WTC11 (cell line): ENCODE results near the gene FAM217B. TPM values are rescaled to one million over a fixed set of nuclear protein-coding genes. Genes with fewer than 3 reads are reported as not detected.
A peak's percentile ranks its signal among the peaks of the same experiment; 100 is the strongest.

Experiments
- CBFB ChIP-seq: sonication (generic); formaldehyde crosslinking; IDR thresholded peaks from 2 replicates; pipeline ENCODE4 v1.8.1; 2022; ENCODE audit warnings: mild to moderate bottlenecking, low read depth, missing genetic modification reagents
- CREB1 ChIP-seq: sonication (generic); formaldehyde crosslinking; IDR thresholded peaks from 2 replicates; pipeline ENCODE4 v1.8.0; 2023; ENCODE audit warnings: mild to moderate bottlenecking, missing genetic modification reagents
- JAZF1 ChIP-seq: fragments of 250-450 bp; sonication (Bioruptor Pico); IDR thresholded peaks from 2 replicates; pipeline ENCODE4 v1.9.0; 2021; ENCODE audit warnings: moderate library complexity, mild to moderate bottlenecking, inconsistent platforms
- JUN ChIP-seq: sonication (generic); formaldehyde crosslinking; IDR thresholded peaks from 2 replicates; pipeline ENCODE4 v1.8.0; 2023; ENCODE audit warnings: mild to moderate bottlenecking, missing genetic modification reagents
- MXD4 ChIP-seq: fragments of 250-450 bp; sonication (Bioruptor Pico); IDR thresholded peaks from 2 replicates; pipeline ENCODE4 v1.8.0; 2021; ENCODE audit warnings: mild to moderate bottlenecking, moderate library complexity, borderline replicate concordance
- PRRX2 ChIP-seq: fragments of 250-450 bp; sonication (Bioruptor Pico); IDR thresholded peaks from 2 replicates; pipeline ENCODE4 v1.8.0; 2021; ENCODE audit warnings: mild to moderate bottlenecking
- RELA ChIP-seq: sonication (generic); formaldehyde crosslinking; IDR thresholded peaks from 2 replicates; pipeline ENCODE4 v1.8.1; 2022; ENCODE audit warnings: missing genetic modification reagents, mild to moderate bottlenecking, borderline replicate concordance
- SMAD3 ChIP-seq: sonication (generic); formaldehyde crosslinking; IDR thresholded peaks from 2 replicates; pipeline ENCODE4 v1.8.0; 2022; ENCODE audit warnings: missing genetic modification reagents, mild to moderate bottlenecking, borderline replicate concordance
- TEAD4 ChIP-seq: sonication (generic); formaldehyde crosslinking; IDR thresholded peaks from 2 replicates; pipeline ENCODE4 v1.8.0; 2022; ENCODE audit warnings: mild to moderate bottlenecking, missing genetic modification reagents
- ZBTB21 ChIP-seq: sonication (generic); formaldehyde crosslinking; IDR thresholded peaks from 2 replicates; pipeline ENCODE4 v1.8.1; 2023; ENCODE audit warnings: mild to moderate bottlenecking, missing genetic modification reagents, borderline replicate concordance
- ZNF121 ChIP-seq: sonication (generic); formaldehyde crosslinking; IDR thresholded peaks from 2 replicates; pipeline ENCODE4 v1.8.0; 2023; ENCODE audit warnings: missing genetic modification reagents
- ZNF138 ChIP-seq: sonication (generic); formaldehyde crosslinking; conservative IDR thresholded peaks from 2 replicates; pipeline ENCODE4 v1.8.1; 2022; ENCODE audit warnings: mild to moderate bottlenecking, moderate library complexity, missing genetic modification reagents
- ZNF232 ChIP-seq: sonication (generic); formaldehyde crosslinking; IDR thresholded peaks from 2 replicates; pipeline ENCODE4 v1.8.0; 2022; ENCODE audit warnings: mild to moderate bottlenecking, missing genetic modification reagents
- ZNF263 ChIP-seq: sonication (generic); formaldehyde crosslinking; IDR thresholded peaks from 2 replicates; pipeline ENCODE4 v1.8.1; 2022; ENCODE audit warnings: low read depth, mild to moderate bottlenecking, moderate library complexity, missing genetic modification reagents
- ZNF671 ChIP-seq: fragments of 250-450 bp; sonication (Bioruptor Pico); IDR thresholded peaks from 2 replicates; pipeline ENCODE4 v1.8.0; 2021; ENCODE audit warnings: mild to moderate bottlenecking
- total RNA-seq: library from RNA; stranded (reverse); gene quantifications from 3 replicates; pipeline ENCODE4 v1.2.3, GENCODE V29; 2021
- TF ChIP-seq, protein P1 (sequence below): sonication (generic); formaldehyde crosslinking; IDR thresholded peaks from 2 replicates; pipeline ENCODE4 v1.8.1; 2022; ENCODE audit warnings: missing genetic modification reagents, borderline replicate concordance
- TF ChIP-seq, protein P2 (sequence below): sonication (generic); formaldehyde crosslinking; conservative IDR thresholded peaks from 2 replicates; pipeline ENCODE4 v1.8.1; 2022; ENCODE audit warnings: mild to moderate bottlenecking, missing genetic modification reagents
- TF ChIP-seq, protein P3 (sequence below): sonication (generic); formaldehyde crosslinking; conservative IDR thresholded peaks from 2 replicates; pipeline ENCODE4 v1.8.1; 2023; ENCODE audit warnings: mild to moderate bottlenecking, low read depth, missing genetic modification reagents, moderate library complexity
- TF ChIP-seq, protein P4 (sequence below): sonication (generic); formaldehyde crosslinking; IDR thresholded peaks from 2 replicates; pipeline ENCODE4 v1.8.1; 2022; ENCODE audit warnings: mild to moderate bottlenecking, moderate library complexity, missing genetic modification reagents
- TF ChIP-seq, protein P5 (sequence below): fragments of 200-600 bp; IDR thresholded peaks from 2 replicates; pipeline ENCODE4 v1.8.0; 2022; ENCODE audit warnings: antibody characterized with exemption
- TF ChIP-seq, protein P6 (sequence below): fragments of 250-450 bp; sonication (Bioruptor Pico); conservative IDR thresholded peaks from 2 replicates; pipeline ENCODE4 v1.9.0; 2021; ENCODE audit warnings: mild to moderate bottlenecking
- TF ChIP-seq, protein P7 (sequence below): sonication (generic); formaldehyde crosslinking; IDR thresholded peaks from 2 replicates; pipeline ENCODE4 v1.8.0; 2022; ENCODE audit warnings: mild to moderate bottlenecking, missing genetic modification reagents
- TF ChIP-seq, protein P8 (sequence below): fragments of 250-450 bp; sonication (Bioruptor Pico); IDR thresholded peaks from 2 replicates; pipeline ENCODE4 v1.8.0; 2021; ENCODE audit warnings: mild to moderate bottlenecking
- TF ChIP-seq, protein P9 (sequence below): fragments of 250-450 bp; sonication (Bioruptor Pico); IDR thresholded peaks from 2 replicates; pipeline ENCODE4 v2.1.2; 2022; ENCODE audit warnings: mild to moderate bottlenecking, moderate library complexity

The FAM217B gene
- total RNA-seq, 1 experiment from 2014 or later = 14.8 TPM

DNA sequence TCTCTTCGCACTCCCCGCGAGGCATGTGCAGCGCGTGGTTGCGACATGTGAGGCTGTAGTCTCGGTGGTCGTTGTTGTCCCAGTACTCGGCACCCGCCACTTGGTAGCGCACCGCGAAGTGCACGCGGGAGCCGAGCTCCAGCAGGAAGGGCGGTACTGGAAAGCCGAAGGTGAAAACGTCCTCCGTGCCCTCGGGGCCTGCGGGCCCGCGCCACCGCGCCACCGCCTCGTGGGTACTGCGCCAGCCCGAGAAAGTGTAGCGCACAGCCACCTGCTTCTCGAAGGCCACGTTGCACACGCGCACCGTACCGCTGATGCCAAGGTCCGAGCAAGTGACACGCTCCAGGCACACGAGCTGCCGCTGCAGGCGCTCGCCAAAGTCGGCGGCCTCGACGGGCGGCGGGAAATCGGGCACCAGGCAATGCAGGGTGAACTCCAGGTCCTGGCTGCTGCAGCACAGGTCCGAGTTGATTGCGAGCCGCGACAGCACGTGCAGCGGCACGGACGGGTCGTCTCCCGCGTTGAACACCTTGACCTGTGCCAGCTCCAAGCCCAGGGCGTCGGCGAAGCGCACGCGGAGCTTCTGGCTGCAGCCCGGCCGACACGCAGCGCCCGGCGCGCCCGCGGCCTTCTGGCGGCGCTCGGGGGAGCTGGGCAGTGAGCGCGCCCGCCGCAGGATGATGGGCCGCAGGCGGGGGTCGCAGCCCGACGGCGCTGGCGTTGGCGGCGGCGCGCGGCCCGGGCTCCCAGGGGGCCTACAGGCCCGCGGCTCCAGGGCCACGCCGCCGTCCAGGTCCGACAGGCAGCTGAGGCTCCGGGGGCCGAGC, 924 bp upstream of the FAM217B start (continued):
- TF ChIP-seq, protein P1, sequence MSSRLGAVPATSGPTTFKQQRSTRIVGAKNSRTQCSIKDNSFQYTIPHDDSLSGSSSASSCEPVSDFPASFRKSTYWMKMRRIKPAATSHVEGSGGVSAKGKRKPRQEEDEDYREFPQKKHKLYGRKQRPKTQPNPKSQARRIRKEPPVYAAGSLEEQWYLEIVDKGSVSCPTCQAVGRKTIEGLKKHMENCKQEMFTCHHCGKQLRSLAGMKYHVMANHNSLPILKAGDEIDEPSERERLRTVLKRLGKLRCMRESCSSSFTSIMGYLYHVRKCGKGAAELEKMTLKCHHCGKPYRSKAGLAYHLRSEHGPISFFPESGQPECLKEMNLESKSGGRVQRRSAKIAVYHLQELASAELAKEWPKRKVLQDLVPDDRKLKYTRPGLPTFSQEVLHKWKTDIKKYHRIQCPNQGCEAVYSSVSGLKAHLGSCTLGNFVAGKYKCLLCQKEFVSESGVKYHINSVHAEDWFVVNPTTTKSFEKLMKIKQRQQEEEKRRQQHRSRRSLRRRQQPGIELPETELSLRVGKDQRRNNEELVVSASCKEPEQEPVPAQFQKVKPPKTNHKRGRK (CRISPR knock-in tag) = no peak
- no peak for TF ChIP-seq ZNF671 (CRISPR knock-in tag)
- TF ChIP-seq ZNF232 (CRISPR knock-in tag) = peak; percentile 89; the same call in 1 of the 2 replicates
- TF ChIP-seq, protein P2, sequence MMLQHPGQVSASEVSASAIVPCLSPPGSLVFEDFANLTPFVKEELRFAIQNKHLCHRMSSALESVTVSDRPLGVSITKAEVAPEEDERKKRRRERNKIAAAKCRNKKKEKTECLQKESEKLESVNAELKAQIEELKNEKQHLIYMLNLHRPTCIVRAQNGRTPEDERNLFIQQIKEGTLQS (CRISPR knock-in tag) = no peak
- TF ChIP-seq ZNF121 (CRISPR knock-in tag) = 0 out of 2 replicates have a peak, but pooled peaks have one; percentile 31
- no peak for TF ChIP-seq ZBTB21 (CRISPR knock-in tag)
- TF ChIP-seq, protein P3, sequence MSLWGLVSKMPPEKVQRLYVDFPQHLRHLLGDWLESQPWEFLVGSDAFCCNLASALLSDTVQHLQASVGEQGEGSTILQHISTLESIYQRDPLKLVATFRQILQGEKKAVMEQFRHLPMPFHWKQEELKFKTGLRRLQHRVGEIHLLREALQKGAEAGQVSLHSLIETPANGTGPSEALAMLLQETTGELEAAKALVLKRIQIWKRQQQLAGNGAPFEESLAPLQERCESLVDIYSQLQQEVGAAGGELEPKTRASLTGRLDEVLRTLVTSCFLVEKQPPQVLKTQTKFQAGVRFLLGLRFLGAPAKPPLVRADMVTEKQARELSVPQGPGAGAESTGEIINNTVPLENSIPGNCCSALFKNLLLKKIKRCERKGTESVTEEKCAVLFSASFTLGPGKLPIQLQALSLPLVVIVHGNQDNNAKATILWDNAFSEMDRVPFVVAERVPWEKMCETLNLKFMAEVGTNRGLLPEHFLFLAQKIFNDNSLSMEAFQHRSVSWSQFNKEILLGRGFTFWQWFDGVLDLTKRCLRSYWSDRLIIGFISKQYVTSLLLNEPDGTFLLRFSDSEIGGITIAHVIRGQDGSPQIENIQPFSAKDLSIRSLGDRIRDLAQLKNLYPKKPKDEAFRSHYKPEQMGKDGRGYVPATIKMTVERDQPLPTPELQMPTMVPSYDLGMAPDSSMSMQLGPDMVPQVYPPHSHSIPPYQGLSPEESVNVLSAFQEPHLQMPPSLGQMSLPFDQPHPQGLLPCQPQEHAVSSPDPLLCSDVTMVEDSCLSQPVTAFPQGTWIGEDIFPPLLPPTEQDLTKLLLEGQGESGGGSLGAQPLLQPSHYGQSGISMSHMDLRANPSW (CRISPR knock-in tag) = no peak
- TF ChIP-seq ZNF263 = 0 out of 2 replicates have a peak, but pooled peaks have one; percentile 45
- no peak for TF ChIP-seq CREB1 (CRISPR knock-in tag)
- peak; percentile 83; the same call in 1 of the 2 replicates for TF ChIP-seq JUN (CRISPR knock-in tag)
- TF ChIP-seq, protein P4, sequence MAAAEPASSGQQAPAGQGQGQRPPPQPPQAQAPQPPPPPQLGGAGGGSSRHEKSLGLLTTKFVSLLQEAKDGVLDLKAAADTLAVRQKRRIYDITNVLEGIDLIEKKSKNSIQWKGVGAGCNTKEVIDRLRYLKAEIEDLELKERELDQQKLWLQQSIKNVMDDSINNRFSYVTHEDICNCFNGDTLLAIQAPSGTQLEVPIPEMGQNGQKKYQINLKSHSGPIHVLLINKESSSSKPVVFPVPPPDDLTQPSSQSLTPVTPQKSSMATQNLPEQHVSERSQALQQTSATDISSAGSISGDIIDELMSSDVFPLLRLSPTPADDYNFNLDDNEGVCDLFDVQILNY (CRISPR knock-in tag) = peak; percentile 64; the same call in 1 of the 2 replicates
- peak; percentile 92; the same call in 1 of the 2 replicates for TF ChIP-seq SMAD3 (CRISPR knock-in tag)
- TF ChIP-seq JAZF1 (CRISPR knock-in tag) = no peak
- no peak for TF ChIP-seq ZNF138 (CRISPR knock-in tag)
- TF ChIP-seq, protein P5, sequence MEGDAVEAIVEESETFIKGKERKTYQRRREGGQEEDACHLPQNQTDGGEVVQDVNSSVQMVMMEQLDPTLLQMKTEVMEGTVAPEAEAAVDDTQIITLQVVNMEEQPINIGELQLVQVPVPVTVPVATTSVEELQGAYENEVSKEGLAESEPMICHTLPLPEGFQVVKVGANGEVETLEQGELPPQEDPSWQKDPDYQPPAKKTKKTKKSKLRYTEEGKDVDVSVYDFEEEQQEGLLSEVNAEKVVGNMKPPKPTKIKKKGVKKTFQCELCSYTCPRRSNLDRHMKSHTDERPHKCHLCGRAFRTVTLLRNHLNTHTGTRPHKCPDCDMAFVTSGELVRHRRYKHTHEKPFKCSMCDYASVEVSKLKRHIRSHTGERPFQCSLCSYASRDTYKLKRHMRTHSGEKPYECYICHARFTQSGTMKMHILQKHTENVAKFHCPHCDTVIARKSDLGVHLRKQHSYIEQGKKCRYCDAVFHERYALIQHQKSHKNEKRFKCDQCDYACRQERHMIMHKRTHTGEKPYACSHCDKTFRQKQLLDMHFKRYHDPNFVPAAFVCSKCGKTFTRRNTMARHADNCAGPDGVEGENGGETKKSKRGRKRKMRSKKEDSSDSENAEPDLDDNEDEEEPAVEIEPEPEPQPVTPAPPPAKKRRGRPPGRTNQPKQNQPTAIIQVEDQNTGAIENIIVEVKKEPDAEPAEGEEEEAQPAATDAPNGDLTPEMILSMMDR = no peak
- TF ChIP-seq CBFB (CRISPR knock-in tag) = no peak
- TF ChIP-seq, protein P6, sequence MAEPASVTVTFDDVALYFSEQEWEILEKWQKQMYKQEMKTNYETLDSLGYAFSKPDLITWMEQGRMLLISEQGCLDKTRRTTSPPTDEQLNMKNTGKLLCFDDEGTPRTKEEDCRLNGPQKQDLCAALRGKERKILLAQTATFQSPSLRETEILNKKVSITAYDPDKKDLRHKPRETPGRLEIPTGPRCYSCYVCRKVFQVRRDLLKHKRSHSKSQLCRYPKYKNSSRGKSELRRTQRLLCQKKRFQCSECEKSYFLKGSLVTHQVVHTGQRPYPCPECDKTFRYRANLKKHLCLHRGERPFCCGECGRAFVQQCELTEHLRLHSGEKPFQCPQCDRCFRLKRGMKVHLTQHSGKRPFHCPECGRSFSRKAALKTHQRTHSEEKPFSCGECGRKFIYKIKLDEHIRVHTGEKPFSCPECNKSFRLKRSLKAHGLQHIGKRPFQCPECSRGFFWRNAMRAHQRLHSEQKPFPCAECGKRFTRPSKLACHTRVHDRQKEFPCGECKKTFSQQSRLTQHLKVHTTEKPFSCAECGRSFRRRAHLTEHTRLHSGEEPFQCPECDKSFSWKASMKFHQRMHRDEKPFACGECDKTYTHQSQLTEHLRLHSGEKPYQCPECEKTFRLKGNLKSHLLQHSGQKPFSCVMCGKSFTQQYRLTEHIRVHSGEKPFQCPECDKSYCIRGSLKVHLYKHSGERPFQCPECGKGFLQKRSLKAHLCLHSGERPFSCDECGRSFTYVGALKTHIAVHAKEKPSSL = no peak
- TF ChIP-seq, protein P7, sequence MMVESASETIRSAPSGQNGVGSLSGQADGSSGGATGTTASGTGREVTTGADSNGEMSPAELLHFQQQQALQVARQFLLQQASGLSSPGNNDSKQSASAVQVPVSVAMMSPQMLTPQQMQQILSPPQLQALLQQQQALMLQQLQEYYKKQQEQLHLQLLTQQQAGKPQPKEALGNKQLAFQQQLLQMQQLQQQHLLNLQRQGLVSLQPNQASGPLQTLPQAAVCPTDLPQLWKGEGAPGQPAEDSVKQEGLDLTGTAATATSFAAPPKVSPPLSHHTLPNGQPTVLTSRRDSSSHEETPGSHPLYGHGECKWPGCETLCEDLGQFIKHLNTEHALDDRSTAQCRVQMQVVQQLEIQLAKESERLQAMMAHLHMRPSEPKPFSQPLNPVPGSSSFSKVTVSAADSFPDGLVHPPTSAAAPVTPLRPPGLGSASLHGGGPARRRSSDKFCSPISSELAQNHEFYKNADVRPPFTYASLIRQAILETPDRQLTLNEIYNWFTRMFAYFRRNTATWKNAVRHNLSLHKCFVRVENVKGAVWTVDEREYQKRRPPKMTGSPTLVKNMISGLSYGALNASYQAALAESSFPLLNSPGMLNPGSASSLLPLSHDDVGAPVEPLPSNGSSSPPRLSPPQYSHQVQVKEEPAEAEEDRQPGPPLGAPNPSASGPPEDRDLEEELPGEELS (CRISPR knock-in tag) = peak; percentile 98
- TF ChIP-seq MXD4 = no peak
- no peak for TF ChIP-seq PRRX2 (CRISPR knock-in tag)
- TF ChIP-seq TEAD4 (CRISPR knock-in tag) = peak; percentile 73; the same call in 1 of the 2 replicates
- TF ChIP-seq, protein P8, sequence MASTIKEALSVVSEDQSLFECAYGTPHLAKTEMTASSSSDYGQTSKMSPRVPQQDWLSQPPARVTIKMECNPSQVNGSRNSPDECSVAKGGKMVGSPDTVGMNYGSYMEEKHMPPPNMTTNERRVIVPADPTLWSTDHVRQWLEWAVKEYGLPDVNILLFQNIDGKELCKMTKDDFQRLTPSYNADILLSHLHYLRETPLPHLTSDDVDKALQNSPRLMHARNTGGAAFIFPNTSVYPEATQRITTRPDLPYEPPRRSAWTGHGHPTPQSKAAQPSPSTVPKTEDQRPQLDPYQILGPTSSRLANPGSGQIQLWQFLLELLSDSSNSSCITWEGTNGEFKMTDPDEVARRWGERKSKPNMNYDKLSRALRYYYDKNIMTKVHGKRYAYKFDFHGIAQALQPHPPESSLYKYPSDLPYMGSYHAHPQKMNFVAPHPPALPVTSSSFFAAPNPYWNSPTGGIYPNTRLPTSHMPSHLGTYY (CRISPR knock-in tag) = no peak
- peak; percentile 52; the same call in 1 of the 2 replicates for TF ChIP-seq RELA
- TF ChIP-seq, protein P9, sequence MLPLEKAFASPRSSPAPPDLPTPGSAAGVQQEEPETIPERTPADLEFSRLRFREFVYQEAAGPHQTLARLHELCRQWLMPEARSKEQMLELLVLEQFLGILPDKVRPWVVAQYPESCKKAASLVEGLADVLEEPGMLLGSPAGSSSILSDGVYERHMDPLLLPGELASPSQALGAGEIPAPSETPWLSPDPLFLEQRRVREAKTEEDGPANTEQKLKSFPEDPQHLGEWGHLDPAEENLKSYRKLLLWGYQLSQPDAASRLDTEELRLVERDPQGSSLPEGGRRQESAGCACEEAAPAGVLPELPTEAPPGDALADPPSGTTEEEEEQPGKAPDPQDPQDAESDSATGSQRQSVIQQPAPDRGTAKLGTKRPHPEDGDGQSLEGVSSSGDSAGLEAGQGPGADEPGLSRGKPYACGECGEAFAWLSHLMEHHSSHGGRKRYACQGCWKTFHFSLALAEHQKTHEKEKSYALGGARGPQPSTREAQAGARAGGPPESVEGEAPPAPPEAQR = no peak
